Renal cortex interstitium (tissue), 11 donors: ENCODE results near the gene NQO2. TPM values are rescaled to one million over a fixed set of nuclear protein-coding genes. Genes with fewer than 3 reads are reported as not detected.
A peak's percentile ranks its signal among the peaks of the same experiment; 100 is the strongest.
"Not testable (repeated sequence)": the region's sequence is repeated elsewhere in the genome, so short reads cannot be mapped to it uniquely, and the experiment has no call there.

Experiments used
- DNase-seq, 11 donors: peaks; one replicate each; pipeline ENCODE4 v3.0.0-alpha.2; 2013; ENCODE audit warnings: low read depth in 9 of 11, low spot score in 4 of 11; ENCODE audit errors: extremely low read depth in 1 of 11
- polyA plus RNA-seq, 3 donors: library from polyadenylated mRNA; unstranded; fragments of 120-200 nt; gene quantifications; one replicate each; pipeline ENCODE4 v1.2.1, GENCODE V29; 2013; ENCODE audit not compliant: insufficient read length in 3 of 3

Gene NQO2
- polyA plus RNA-seq, 3 donors = 67.4 to 93.6 (median 81.2) TPM

DNA sequence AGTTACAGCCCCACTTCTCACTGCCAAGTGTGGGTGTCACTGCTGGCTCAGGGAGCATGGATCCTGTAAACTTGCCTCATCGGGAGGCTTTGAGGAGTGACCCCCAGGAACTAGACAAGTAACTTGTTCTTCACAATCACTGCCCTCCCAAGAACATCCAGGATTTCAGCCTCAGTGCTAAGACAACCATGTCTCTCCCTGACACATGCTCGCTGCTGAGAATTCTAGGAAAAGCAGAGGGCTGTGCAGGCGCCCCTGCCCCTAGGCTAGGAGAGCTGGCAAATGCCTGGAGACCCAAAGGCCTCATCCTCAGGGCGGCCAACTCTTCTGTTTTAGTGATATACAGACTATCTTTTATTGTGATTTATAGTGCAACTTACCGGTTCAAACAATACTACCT is 3.5 kb downstream of the NQO2 start:
- DNase-seq = not testable (repeated sequence)

DNA sequence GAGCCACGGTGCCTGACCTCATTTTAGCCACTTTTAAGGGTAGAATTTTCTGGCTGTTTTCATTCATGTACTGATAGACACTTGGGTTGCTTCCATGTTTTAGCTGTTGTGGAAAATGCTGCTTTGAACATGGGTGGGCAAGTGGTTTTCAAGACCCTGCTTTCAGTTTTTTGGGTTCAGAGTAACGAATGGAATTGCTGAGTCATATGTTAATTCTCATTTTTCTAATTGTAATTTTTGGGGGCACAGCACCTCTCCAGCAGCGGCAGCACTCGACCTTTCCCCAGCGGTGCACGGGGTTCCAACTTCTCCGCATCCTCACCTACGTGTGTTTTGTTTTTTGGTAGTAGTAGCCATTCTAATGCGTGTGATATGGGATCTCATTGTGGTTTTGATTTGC is 5.4 kb downstream of the NQO2 start:
- no peak for DNase-seq

DNA sequence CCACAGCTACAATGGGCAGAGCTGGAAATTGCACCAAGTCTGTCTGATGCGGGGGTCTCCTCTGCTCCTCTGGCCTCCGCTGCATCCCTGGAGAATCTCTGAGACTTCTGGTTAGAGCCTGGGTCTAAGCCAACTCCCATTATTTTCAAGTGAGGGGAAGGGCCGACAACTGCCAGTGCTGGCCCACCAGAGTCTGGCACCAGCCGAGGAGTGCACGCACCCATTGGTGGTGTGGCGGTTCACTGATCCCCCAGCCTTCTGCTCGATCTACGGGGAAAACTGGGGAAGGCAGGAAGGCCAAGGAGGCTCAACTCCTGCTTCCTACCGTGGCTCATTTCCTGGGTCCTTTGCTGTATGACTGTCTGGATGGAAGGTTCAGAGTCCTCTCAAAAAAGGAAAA is 6.2 kb downstream of the NQO2 start:
- DNase-seq = no peak

DNA sequence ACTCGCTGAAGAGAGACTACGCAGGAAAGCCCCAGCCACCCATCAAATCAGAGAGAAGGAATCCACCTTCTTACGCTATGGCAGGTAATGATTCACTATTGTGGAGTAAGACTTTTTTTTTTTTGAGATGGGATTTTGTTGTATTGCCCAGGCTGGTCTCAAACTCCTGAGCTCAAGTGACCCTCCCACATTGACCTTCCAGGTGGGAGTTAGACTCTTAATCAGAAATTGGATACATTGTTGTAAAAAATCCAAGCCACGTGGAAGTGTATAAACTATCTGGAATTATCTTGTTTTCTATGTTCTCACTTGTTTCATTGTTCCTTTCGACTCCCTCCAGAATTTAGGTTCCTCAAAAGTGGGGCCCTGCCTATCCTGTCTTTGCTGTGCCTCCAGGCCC is 6.8 kb downstream of the NQO2 start:
- DNase-seq = peak in 1 of 11 donors; percentile 17

DNA sequence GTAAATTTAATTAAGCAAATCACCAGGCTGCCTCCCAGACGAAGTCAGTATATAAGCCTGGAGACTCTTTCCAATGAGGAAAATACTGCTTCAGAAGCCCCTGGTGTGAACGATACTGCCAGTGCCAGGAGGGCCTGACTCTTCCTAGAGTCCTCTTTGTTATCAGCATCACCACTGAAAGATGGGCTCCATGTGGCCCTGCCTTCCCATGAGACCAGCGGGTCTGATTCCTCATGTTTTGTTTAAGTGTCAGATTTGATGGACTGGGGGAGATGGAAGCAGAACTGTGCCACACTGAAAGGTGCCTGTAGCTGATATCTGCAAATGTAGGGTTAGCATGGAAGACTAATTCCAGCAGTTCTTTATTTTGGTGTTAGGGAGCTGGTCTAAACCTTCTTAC is 7.9 kb downstream of the NQO2 start:
- no peak for DNase-seq

DNA sequence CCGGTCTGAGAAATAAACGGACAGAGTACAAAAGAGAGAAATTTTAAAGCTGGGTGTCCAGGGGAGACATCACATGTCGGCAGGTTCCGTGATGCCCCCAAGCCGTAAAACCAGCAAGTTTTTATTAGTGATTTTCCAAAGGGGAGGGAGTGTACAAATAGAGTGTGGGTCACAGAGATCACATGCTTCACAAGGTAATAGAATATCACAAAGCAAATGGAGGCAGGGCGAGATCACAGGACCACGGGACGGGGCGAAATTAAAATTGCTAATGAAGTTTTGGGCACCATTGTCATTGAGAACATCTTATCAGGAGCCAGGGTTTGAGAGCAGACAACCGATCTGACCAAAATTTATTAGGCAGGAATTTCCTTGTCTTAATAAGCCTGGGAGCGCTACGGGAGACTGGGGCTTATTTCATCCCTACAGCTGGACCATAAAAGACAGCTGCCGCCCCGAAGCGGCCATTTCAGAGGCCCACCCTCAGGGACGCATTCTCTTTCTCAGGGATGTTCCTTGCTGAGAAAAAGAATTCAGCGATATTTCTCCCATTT is 9.1 kb downstream of the NQO2 start:
- DNase-seq = not testable (repeated sequence)

DNA sequence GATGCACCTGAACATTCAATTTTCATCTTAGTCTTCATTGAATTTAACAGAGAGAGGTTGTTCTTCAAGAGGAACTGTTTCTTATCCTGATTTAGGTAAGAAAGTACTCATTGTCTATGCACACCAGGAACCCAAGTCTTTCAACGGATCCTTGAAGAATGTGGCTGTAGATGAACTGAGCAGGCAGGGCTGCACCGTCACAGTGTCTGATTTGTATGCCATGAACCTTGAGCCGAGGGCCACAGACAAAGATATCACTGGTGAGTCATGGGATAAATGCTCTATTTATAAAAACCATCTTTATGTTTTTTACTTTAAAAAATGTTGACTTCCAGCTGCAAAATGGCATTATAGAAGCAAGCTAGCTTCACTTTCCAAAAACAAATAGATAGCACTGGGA is 10.2 kb downstream of the NQO2 start:
- DNase-seq = no peak

DNA sequence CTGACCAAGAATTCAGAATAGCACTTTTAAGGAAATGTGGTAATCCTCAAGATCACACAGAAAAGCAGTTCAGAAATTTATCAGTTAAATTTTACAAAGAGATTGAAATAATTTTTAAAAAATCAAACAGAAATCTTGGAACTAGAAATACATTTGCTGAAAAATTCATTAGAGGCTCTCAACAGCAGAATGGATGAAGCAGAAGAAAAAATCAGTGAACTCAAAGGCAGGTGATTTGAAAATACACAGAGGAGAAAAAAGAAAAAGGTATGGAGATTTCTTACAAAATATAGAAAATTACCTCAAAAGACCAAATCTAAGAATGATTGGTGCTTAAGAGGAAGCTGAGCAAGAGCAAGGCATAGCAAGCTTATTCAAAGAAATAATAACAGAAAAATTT is 11.5 kb downstream of the NQO2 start:
- no peak for DNase-seq

DNA sequence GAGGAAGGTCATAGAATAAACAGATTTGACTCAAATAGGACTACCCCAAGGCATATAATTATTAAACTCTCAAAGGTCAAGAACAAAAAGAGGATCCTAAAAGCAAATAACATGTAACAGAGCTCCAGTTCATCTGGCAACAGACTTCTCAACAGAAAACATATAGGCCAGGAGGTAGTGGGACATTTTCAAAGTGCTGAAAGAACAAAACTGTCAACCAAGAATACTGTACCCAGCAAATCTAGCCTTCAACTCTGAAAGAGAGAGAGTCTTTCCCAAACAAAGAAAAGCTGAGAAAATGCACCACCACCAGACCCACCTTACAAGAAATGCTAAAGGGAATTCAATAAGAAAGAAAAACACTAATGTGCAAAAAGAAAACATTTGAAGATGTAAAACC is 11.9 kb downstream of the NQO2 start:
- DNase-seq = no peak

DNA sequence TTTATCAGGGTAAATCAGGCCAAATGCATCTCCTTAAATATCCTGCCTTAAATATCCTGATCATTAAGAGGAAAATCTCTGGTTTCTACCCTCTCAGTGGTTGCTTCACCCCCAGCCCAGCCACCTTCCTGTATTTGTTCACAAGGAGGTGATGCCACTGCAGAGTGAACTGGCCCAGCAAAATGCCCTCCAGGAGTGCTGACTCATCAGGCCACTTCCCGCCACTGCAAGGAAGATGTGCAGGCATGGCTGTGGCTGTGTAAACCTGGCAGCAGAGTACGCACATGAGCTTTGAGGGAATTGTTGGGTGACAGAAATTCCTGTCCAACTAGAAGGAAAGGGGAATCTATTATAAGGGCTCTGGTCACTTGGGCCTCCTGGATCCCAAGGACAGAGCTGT is 13.8 kb downstream of the NQO2 start:
- no peak for DNase-seq

DNA sequence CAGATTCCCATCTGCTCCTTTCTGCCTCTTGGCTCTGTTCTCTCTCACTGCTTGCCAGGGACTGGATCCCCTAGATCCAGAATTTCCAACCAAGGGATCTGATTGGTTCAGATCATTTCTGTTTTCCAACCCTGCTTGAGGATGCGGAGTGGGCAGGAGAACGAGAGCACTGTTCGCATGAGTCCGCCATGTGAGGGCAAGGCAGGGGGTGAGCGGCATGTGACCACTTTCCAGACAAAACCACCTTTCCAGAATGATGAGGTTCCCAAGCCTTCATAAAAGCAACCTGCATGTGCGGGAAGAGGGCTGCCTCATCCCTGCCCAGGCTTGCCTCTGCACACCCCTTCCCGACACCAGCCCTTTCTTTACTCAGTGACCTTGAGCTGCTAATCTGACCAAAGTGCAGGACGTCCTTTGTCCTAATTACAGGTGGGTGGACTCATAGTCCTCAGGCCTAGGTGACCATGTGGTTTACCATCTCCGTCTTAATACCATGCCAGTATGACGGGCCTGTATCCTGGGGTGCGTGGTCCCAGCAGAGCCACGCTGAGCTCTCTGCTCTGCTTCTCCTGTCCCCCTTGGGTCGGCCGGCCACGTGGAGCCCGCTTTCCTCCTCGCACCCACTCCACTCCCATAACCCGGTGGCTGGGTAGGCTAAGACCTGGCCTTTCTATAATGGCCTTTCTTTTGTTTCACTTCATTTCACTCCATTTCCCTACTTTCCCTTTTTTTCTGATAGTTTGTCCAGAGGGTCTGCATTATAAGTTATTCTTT is 14.4 kb downstream of the NQO2 start:
- no peak for DNase-seq

DNA sequence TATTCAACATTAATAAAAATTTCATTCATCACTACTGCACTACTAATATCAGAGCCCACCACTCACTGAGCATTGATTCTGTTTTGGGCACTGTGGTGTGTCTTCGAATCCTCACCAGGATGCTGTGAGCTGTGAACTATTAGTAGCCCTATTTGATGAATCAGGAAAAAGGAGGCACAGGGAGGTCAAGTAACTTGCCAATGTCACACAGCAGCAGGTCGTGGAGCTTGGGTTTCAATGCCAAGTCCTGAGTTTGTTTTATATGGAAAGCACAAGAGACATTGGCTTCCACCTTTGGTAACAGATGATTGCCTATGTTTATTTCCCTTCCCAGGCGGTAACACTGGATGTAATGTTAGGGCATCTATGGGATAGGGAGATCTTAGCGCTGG is 15.0 kb downstream of the NQO2 start:
- DNase-seq = no peak

DNA sequence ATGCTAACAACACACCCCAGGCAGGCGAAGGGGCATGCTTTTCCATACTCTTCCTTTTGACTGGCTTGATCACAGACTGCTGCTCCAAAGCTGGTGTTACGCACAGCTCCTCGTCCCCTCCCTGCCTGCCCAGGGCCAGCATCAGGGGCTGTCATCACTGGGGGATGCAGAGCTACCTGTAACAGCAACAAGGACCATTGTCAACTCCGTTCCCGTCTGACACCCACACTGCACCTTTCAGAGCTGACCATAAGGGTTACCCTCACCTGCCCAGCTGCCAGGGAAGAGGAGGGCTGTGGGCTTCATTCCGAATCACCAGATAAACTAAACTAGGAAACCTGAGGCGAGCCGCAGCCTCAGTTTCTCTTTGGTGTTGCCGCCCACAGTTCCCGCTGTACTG is 15.4 kb downstream of the NQO2 start:
- no peak for DNase-seq

DNA sequence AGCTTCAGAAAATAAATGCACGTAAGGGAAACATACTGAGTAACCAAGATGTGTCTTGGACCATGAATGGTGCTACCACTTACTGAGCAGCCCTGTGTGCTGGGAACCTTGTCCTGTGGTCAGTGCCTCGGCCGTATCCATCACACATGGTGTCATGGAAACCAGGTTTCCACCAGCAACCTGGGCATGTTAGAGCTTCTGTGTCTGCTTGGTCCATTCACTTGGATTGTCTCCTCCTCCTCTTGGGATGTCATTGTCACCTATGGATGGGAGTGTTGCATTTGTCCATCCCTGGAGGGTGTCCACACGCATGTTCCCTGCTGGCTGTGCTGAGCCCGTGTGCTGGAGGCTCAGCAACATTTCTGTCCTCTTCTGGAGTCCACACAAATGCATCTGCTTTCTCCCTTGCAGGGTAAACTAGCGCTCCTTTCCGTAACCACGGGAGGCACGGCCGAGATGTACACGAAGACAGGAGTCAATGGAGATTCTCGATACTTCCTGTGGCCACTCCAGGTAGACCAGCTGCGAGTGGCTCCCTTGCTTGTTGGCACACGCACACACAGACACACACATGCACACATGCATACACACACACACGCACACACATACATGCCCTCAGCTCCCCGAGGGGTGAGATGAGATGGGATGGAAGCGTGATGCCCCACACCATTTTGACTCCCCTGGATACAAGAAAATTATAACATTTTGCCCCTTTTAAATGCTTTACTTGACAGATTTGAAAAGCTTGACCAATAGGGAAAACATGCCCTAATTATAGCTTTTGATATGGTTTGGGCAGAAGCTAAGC is 17.0 kb downstream of the NQO2 start:
- no peak for DNase-seq

DNA sequence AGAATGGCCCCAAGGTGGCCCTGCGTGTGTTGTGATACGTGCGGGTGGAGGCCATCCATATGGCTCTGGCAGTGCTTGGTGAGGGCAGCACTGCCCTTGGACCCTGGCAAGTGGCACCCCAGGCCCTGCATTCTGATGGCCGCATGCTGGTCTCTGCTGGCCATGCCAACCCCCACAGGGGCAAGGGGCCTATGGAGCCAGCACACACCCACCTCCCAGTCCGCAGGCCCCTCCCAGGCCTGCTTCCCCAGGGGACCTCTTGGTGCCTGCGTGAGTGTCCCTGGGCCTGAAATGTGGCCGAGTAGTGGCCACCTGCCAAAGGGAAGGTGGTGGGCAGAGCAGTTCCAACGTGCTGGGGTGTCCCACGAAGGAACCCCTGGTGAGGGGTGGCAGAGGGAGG is 17.6 kb downstream of the NQO2 start:
- DNase-seq = no peak

DNA sequence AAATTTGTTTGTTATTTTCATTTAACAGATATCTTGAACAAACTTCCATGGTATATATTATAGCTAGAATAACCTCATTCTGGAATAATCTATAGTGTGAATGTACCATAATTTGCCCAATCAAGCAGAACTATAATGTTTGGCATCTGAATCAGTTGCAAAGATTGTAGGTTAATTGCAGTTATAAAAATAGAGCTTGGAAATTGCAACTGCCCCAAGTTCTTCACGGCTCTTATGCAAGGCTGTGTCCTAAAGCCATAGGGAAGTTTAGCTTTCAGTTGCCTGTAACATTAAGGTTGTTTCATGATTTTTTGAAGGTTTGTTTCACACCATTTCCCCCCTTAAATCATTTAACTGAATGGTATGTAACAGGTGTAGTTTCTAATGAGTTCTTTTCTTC is 19.4 kb downstream of the NQO2 start:
- DNase-seq = no peak

DNA sequence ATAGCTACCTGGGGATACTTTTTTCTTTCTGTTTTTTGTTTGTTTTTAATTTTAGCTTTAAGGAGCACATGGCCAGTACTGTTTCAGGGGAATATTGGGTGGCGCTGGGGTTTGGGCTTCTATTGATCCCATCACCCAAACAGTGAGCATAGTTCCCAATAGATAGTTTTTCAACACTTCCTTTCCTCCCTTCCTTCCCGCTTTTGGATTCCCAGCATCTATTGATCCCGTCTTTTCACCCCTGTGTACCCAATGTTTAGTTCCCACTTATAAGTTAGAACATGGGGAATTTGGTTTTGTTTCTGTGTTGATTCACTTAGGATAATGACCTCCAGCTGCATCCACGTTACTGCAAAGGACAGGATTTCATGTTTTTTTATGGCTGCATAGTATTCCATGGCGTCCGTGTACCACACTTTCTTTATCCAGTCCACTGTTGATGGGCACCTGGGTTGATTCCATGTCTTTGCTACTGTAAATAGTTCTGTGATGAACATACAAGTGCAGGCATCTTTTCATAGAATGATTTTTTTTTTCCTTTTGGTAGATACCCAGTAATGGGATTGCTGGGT is 20.1 kb downstream of the NQO2 start:
- DNase-seq = no peak

DNA sequence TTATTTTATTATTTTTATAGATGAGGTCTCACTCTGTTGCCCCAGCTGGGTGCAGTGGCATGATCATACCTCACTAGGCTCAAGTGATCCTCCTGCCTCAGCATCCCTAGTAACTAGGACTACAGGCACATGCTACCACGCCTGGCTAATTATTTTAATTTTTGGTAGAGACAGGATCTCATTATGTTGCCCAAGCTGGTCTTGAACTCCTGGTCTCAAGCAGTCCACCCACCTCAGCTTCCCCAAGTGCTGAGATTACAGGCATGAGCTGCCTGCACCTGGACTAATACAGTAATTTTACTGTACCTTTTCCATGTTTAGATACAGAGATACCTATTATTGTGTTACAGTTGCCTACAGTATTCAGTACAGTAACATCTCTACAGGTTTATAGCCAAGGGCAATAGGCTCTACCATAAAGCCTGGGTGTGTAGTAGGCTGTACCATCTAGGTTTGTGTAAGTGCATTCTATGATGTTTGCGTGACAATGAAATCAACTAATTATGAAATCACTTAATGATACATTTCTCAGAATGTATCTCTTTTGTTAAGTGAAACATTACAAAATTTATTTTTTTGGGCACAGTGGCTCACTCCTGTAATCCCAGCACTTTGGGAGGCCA is 21.4 kb downstream of the NQO2 start:
- DNase-seq = not testable (repeated sequence)

DNA sequence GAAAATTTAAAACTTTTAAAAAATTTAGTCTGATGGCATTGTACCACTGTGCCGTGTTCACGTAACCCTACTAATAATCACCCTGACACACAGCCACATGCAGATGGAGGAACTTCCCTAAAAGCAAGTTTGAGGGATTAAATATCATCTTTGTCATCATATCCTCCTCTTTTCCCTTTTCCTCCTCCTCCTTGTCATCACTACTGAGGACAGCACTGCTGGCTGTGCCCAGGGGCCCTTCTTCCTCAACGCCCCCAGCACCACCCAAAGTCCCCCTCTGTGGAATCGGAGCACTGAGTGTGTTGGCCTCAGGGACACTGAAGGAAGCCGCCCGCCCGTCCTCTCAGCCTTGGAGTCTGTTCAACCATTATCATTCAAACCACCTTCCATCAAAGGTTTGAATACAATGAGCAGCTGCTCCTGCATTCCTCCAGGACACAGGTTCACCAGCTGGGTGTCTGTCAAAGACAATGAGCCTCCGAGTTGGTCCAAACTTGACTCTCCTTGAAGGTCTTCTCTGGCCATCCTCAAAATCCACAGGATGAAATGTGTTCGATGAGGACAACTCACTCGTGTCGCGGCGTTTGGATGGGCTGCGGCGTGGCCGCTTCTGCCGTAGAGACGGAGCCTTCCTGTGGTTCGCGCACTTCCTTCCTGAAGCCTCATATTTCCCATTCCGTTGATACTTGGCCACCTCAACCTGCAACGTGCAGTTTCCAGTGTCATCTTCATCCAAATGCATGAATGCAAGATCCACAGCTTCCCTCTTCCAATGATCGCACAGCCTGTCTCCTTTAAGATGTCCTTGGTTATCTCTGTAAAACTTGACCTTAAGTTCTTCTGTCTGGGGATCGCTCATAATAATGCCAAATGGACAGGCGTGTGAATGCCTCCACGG is 23.3 kb downstream of the NQO2 start:
- DNase-seq = no peak
